HFFc6 (cell line): Measurements from ENCODE around the gene DUS1L. TPM values are rescaled to one million over a fixed set of nuclear protein-coding genes. Genes with fewer than 3 reads are reported as not detected.

ENCODE experiments used
- DNase-seq: peaks from one replicate; pipeline ENCODE4 v3.0.0-alpha.2; 2018
- H3K27ac Mint-ChIP-seq: 2 replicates; pipeline ENCODE4 v1.8.0; 2020; ENCODE audit warnings: mild to moderate bottlenecking, mixed read lengths
- H3K27me3 Mint-ChIP-seq: 2 replicates; pipeline ENCODE4 v1.8.0; 2021; ENCODE audit warnings: mild to moderate bottlenecking, moderate library complexity, mixed read lengths; ENCODE audit not compliant: insufficient read depth
- H3K36me3 Mint-ChIP-seq: 2 replicates; pipeline ENCODE4 v1.8.0; 2021; ENCODE audit warnings: low read depth, mixed read lengths
- H3K4me1 Mint-ChIP-seq: 2 replicates; pipeline ENCODE4 v1.8.0; 2020; ENCODE audit warnings: low read depth, mixed read lengths
- H3K4me3 Mint-ChIP-seq: 2 replicates; pipeline ENCODE4 v1.8.0; 2020; ENCODE audit warnings: mild to moderate bottlenecking, moderate library complexity, mixed read lengths
- H3K9me3 Mint-ChIP-seq: 2 replicates; pipeline ENCODE4 v1.8.0; 2020; ENCODE audit warnings: mild to moderate bottlenecking, mixed read lengths
- CTCF ChIP-seq: fragments of 200-600 bp; sonication (generic); IDR thresholded peaks from 2 replicates; pipeline ENCODE4 v1.5.0; 2021; ENCODE audit warnings: antibody characterized with exemption, mild to moderate bottlenecking
- total RNA-seq, 6 experiments: library from RNA; stranded (reverse); fragmentation: NEBNext Ultra II Directional; extraction: Animal tissue kit (Norgen Biotek cat#: 25700); gene quantifications; 2 replicates in 1 of 6; 3 replicates in 5 of 6; pipeline ENCODE4 v1.2.3, GENCODE V29; 2021

Gene DUS1L
- total RNA-seq, 6 experiments from 2014 or later: 65.8 to 86.8 (median 71.2) TPM

DNA sequence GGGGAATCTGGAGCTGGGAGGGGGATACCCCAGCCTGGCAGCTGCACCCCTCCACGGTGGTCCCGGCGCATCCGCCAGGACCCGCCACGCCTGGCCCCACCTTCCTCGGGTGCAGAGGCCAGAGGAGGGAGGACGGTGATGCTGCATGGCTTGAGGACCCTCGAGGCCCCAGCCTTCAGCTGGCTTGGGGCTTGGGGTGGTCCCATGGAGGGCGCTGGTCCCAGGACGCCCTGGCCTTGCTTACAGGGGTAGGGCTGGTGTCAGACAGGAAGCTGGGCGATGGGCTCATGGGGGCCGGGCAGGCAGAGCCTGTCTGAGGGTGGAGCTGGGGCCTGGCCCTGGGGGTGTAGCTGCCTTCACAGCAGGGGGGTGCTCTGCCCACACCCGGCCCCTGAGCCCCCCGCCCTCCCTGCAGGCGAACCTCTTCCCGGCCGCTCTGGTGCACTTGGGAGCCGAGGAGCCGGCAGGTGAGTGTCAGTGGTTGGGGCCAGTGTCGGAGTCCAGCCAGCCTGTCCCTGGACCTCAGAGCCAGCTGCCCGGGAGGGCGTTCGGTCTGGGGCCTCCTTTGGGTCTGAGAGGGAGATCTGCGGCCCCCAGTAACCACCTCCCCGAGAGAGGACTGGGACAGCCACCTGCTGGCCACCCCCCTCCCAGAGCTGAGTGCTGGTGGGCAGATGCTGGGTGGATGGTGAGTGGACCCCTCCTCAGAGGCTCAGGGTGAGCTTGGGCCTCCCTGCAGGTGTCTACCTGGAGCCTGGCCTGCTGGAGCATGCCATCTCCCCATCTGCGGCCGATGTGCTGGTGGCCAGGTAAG, 49.3 kb downstream of the DUS1L start:
- Mint-ChIP-seq H3K4me3 (no peak overlapping the region), H3K27ac (no peak overlapping the region)
- no peak for DNase-seq

DNA sequence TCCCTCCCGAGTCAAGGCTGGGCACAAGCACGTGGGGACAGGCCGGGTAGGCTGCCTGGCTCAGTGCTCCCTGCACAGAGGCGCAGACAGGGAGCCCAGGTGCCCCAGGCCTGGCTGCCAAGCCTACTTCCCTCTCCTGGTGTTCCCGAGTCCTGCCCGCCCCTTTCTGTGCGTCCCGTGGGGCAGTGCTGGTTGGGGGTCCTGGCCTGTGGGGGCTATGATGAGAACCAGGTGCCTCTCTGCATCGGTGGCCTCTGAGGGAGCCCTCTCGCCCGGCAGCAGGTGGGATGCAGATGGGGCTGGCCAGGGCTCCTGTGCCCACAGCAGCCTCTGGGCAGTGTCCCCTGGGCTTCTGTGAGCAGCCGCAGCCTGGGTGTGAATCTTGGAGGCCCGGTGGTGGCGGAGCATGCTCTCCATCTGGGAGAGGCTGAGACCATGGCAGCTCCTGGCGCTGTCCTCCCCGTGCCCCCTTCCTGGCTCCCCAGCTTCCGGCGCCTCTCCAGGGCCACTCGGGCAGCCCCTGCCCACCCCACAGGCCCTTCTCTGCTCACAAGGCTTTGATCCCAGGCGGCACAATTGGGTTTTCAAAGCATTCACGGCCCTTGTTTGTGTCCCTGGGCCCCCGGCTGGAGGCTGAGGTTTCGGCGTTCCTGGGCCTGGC, 50.2 kb downstream of the DUS1L start:
- Mint-ChIP-seq H3K36me3 (no peaks in the 10 kb centered on the region), H3K27ac (no peak overlapping the region), H3K4me3 (no peak overlapping the region), H3K4me1 (peaks cover 6% of the 10 kb centered on the region; the same call in 1 of the 2 replicates), H3K27me3 (no peaks in the 10 kb centered on the region), H3K9me3 (no peaks in the 10 kb centered on the region)
- DNase-seq: no peak
- no peak for TF ChIP-seq CTCF

More for the DNA sequence above, 49.3 kb downstream of the DUS1L start:
- Mint-ChIP-seq H3K27me3 (no peaks in the 10 kb centered on the region), H3K4me1 (peaks cover 7% of the 10 kb centered on the region), H3K36me3 (no peaks in the 10 kb centered on the region), H3K9me3 (no peaks in the 10 kb centered on the region)
- no peak for TF ChIP-seq CTCF

DNA sequence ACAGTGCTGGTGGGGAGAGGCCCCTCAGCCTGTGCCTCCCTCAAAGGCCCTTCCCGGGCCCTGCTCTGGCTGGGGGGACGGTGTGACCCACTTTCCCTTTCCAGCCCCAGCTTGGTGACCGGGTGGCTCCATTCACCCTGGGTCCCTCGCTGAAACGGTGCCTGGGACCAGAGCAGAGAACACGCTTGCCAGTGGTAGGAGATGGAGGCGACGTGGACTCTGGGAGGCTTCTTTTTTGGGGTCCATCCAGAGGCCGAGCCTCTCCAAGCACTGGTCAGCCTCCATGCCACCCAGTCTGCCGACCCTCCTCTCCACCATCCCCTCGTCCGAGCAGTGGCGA, 50.7 kb downstream of the DUS1L start:
- H3K27ac Mint-ChIP-seq: no peak overlapping the region
- no peaks in the 10 kb centered on the region for H3K36me3 Mint-ChIP-seq
- H3K4me1 Mint-ChIP-seq: peaks cover 6% of the 10 kb centered on the region; the same call in 1 of the 2 replicates

DNA sequence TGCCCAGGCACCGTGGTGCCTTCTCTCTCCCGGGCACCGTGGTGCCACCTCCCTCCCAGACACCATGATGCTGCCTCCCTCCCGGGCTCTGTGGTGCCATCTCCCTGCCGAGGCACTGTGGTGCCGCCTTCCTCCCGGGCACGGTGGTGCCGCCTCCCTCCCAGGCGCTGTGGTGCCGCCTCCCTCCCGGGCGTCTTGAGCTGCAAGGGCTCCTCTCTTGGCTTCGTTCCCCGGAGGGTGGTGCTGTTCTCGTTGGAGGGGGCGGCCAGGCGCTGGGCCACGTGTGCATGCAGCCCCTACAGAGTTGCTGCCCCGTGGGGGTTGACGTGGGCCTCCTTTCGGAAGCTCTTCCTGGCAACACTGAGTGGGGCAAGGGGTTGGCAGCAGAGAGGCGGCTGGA, 51.2 kb downstream of the DUS1L start:
- no peak for TF ChIP-seq CTCF
- H3K36me3 Mint-ChIP-seq: no peaks in the 10 kb centered on the region

More for the DNA sequence above, 50.7 kb downstream of the DUS1L start:
- no peak for DNase-seq
- no peak for TF ChIP-seq CTCF
- Mint-ChIP-seq H3K4me3 (no peak overlapping the region), H3K9me3 (no peaks in the 10 kb centered on the region), H3K27me3 (no peaks in the 10 kb centered on the region)

DNA sequence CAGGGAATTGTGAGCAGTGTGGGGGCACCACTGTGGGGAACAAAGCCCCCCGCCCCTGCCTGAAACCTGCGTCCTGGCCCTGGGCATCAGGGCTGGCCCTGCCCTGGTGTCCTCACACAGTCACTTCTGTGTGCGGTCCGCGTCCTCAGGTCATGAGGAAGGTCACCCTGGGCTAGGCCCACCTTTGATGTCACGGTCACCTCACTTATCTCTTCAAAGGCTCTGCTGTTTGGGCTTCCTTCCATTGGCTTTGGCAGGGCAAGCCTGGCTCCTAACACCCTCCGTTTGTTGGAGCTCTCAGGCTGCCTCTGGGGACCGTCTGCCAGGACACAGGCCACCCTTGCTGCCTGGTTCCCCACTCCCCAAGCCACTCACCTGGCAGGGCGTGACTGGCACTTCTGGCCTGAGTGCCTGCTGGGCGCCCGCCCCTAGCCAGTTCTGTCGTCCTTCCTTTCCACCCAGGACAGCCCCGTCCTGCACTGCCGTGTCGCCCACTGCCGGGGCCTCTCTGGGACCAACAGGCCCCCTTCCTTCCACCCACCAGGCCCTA, 51.8 kb downstream of the DUS1L start:
- Mint-ChIP-seq H3K4me3 (no peak overlapping the region), H3K27ac (no peak overlapping the region), H3K36me3 (no peaks in the 10 kb centered on the region), H3K9me3 (no peaks in the 10 kb centered on the region), H3K27me3 (no peaks in the 10 kb centered on the region; the same call in 1 of the 2 replicates), H3K4me1 (peaks cover 6% of the 10 kb centered on the region; the same call in 1 of the 2 replicates)
- no peak for DNase-seq
- no peak for TF ChIP-seq CTCF

More for the DNA sequence above, 51.2 kb downstream of the DUS1L start:
- DNase-seq: no peak
- Mint-ChIP-seq H3K9me3 (no peaks in the 10 kb centered on the region), H3K4me3 (no peak overlapping the region), H3K27ac (no peak overlapping the region), H3K27me3 (no peaks in the 10 kb centered on the region), H3K4me1 (peaks cover 6% of the 10 kb centered on the region; the same call in 1 of the 2 replicates)
